ENCODE data around the gene CAB39. TPM values are rescaled to one million over a fixed set of nuclear protein-coding genes. Genes with fewer than 3 reads are reported as not detected.

Gene CAB39
- total and polyA plus RNA-seq, 2 experiments from 2014 or later, result 18.7 to 67.5 TPM

DNA sequence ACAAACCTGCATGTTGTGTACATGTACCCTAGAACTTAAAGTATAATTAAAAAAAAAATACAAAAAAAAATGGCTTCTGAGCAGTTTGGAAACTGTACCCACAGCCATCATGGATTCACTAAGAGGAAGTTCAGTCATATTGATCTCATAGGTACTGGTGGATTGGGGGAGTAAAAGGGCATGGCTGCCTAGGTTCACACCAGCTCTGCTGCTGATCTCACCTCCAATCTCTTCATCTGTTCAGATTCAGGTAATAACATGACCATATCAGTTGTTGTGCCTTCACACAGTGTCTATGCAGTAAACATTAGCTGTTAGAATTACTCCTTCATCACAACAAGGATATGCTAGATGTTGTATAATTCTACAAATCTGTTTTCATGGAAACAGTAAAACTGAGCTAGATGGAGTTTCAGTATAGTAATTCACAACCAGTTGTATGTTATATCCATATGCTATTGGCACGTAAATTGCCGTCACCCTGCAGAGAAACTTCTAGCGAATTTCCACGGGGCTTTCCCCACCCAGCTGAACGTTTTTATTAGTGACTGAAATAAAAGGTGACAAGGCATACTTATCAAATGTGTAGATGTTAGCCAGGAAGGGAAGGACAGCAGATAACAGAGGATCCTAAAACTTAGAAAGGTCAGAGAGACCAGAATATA, 92.8 kb downstream of the CAB39 start (continued):
- TF ChIP-seq CREB1 (CRISPR knock-in tag; IDR thresholded peaks at IDR 0.05; ENCODE audit: low read depth) (no peak), EZH2 (IDR thresholded peaks at IDR 0.05; ENCODE audit: low read depth, unreplicated experiment) (no peak)
- TF ChIP-seq, protein P1, sequence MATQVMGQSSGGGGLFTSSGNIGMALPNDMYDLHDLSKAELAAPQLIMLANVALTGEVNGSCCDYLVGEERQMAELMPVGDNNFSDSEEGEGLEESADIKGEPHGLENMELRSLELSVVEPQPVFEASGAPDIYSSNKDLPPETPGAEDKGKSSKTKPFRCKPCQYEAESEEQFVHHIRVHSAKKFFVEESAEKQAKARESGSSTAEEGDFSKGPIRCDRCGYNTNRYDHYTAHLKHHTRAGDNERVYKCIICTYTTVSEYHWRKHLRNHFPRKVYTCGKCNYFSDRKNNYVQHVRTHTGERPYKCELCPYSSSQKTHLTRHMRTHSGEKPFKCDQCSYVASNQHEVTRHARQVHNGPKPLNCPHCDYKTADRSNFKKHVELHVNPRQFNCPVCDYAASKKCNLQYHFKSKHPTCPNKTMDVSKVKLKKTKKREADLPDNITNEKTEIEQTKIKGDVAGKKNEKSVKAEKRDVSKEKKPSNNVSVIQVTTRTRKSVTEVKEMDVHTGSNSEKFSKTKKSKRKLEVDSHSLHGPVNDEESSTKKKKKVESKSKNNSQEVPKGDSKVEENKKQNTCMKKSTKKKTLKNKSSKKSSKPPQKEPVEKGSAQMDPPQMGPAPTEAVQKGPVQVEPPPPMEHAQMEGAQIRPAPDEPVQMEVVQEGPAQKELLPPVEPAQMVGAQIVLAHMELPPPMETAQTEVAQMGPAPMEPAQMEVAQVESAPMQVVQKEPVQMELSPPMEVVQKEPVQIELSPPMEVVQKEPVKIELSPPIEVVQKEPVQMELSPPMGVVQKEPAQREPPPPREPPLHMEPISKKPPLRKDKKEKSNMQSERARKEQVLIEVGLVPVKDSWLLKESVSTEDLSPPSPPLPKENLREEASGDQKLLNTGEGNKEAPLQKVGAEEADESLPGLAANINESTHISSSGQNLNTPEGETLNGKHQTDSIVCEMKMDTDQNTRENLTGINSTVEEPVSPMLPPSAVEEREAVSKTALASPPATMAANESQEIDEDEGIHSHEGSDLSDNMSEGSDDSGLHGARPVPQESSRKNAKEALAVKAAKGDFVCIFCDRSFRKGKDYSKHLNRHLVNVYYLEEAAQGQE (IDR thresholded peaks at IDR 0.05; ENCODE audit: unreplicated experiment), result no peak

DNA sequence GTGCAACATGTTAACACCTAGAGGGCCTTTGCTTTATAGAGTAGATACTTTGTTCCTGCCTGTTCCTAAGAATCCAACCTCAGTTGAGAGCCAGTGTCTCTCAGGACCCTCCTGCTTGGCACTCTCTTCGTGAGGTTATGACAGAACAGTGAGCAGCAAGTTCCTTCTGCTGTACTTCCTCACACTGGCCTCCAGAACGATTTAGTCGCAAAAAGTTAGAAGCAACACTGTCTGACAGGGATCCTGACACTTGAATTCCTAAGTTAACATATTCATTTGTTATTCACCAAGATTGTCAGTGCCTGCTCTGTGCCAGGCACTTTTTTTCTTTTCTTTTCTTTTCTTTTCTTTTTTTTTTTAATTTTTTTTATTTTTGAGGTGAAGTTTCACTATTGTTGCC, 95.1 kb downstream of the CAB39 start:
- H3K4me3 ChIP-seq, result no peak overlapping the region
- no peaks in the 10 kb centered on the region for H3K79me2 ChIP-seq (replicated peaks; ENCODE audit: insufficient read depth)
- peaks cover 9% of the 10 kb centered on the region; the same call in 1 of the 2 replicates for H4K20me1 ChIP-seq (replicated peaks; ENCODE audit: insufficient read depth)
- no peak overlapping the region for H2AFZ ChIP-seq
- H3K27ac ChIP-seq (ENCODE audit: low read depth), result no peak overlapping the region
- H3K4me1 Mint-ChIP-seq, result peaks cover 9% of the 10 kb centered on the region; the same call in 2 of the 3 replicates
- H3K36me3 ChIP-seq (ENCODE audit: insufficient read depth), result peaks cover 9% of the 10 kb centered on the region; the same call in 1 of the 2 replicates
- peaks cover 41% of the 10 kb centered on the region for H3K36me3 Mint-ChIP-seq (ENCODE audit: low read depth)
- H3K27me3 Mint-ChIP-seq (ENCODE audit: insufficient read depth, low read depth, poor library complexity), result no peaks in the 10 kb centered on the region
- H3K4me1 ChIP-seq (ENCODE audit: insufficient read depth), result no peaks in the 10 kb centered on the region
- no peak overlapping the region for H3K4me2 ChIP-seq
- DNase-seq (ENCODE audit: low spot score) (no peak), ATAC-seq (no peak)
- H3K9me2 ChIP-seq (ENCODE audit: insufficient read depth), result no peaks in the 10 kb centered on the region
- H3K27me3 ChIP-seq (ENCODE audit: insufficient read depth), result no peaks in the 10 kb centered on the region
- no peaks in the 10 kb centered on the region for H3F3A ChIP-seq (replicated peaks; ENCODE audit: low read depth)
- no peak overlapping the region for H3K27ac Mint-ChIP-seq
- H3K4me3 Mint-ChIP-seq, result no peak overlapping the region
- H3K9me3 Mint-ChIP-seq, result peaks cover 2% of the 10 kb centered on the region; the same call in 2 of the 3 replicates
- TF ChIP-seq, protein P2, sequence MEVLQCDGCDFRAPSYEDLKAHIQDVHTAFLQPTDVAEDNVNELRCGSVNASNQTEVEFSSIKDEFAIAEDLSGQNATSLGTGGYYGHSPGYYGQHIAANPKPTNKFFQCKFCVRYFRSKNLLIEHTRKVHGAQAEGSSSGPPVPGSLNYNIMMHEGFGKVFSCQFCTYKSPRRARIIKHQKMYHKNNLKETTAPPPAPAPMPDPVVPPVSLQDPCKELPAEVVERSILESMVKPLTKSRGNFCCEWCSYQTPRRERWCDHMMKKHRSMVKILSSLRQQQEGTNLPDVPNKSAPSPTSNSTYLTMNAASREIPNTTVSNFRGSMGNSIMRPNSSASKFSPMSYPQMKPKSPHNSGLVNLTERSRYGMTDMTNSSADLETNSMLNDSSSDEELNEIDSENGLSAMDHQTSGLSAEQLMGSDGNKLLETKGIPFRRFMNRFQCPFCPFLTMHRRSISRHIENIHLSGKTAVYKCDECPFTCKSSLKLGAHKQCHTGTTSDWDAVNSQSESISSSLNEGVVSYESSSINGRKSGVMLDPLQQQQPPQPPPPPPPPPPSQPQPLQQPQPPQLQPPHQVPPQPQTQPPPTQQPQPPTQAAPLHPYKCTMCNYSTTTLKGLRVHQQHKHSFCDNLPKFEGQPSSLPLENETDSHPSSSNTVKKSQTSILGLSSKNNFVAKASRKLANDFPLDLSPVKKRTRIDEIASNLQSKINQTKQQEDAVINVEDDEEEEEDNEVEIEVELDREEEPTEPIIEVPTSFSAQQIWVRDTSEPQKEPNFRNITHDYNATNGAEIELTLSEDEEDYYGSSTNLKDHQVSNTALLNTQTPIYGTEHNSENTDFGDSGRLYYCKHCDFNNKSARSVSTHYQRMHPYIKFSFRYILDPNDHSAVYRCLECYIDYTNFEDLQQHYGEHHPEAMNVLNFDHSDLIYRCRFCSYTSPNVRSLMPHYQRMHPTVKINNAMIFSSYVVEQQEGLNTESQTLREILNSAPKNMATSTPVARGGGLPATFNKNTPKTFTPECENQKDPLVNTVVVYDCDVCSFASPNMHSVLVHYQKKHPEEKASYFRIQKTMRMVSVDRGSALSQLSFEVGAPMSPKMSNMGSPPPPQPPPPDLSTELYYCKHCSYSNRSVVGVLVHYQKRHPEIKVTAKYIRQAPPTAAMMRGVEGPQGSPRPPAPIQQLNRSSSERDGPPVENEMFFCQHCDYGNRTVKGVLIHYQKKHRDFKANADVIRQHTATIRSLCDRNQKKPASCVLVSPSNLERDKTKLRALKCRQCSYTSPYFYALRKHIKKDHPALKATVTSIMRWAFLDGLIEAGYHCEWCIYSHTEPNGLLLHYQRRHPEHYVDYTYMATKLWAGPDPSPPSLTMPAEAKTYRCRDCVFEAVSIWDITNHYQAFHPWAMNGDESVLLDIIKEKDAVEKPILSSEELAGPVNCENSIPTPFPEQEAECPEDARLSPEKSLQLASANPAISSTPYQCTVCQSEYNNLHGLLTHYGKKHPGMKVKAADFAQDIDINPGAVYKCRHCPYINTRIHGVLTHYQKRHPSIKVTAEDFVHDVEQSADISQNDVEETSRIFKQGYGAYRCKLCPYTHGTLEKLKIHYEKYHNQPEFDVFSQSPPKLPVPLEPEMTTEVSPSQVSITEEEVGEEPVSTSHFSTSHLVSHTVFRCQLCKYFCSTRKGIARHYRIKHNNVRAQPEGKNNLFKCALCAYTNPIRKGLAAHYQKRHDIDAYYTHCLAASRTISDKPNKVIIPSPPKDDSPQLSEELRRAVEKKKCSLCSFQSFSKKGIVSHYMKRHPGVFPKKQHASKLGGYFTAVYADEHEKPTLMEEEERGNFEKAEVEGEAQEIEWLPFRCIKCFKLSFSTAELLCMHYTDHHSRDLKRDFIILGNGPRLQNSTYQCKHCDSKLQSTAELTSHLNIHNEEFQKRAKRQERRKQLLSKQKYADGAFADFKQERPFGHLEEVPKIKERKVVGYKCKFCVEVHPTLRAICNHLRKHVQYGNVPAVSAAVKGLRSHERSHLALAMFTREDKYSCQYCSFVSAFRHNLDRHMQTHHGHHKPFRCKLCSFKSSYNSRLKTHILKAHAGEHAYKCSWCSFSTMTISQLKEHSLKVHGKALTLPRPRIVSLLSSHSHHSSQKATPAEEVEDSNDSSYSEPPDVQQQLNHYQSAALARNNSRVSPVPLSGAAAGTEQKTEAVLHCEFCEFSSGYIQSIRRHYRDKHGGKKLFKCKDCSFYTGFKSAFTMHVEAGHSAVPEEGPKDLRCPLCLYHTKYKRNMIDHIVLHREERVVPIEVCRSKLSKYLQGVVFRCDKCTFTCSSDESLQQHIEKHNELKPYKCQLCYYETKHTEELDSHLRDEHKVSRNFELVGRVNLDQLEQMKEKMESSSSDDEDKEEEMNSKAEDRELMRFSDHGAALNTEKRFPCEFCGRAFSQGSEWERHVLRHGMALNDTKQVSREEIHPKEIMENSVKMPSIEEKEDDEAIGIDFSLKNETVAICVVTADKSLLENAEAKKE (CRISPR knock-in tag; IDR thresholded peaks at IDR 0.05), result no peak
- TF ChIP-seq ZNF331 (CRISPR knock-in tag; IDR thresholded peaks at IDR 0.05; ENCODE audit: low read depth) (no peak), ZNF114 (CRISPR knock-in tag; IDR thresholded peaks at IDR 0.05) (no peak)
- TF ChIP-seq, protein P3, sequence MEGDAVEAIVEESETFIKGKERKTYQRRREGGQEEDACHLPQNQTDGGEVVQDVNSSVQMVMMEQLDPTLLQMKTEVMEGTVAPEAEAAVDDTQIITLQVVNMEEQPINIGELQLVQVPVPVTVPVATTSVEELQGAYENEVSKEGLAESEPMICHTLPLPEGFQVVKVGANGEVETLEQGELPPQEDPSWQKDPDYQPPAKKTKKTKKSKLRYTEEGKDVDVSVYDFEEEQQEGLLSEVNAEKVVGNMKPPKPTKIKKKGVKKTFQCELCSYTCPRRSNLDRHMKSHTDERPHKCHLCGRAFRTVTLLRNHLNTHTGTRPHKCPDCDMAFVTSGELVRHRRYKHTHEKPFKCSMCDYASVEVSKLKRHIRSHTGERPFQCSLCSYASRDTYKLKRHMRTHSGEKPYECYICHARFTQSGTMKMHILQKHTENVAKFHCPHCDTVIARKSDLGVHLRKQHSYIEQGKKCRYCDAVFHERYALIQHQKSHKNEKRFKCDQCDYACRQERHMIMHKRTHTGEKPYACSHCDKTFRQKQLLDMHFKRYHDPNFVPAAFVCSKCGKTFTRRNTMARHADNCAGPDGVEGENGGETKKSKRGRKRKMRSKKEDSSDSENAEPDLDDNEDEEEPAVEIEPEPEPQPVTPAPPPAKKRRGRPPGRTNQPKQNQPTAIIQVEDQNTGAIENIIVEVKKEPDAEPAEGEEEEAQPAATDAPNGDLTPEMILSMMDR (conservative IDR thresholded peaks at IDR 0.05; ENCODE audit: low read depth in 2 of 2), result no peak
- TF ChIP-seq, protein P4, sequence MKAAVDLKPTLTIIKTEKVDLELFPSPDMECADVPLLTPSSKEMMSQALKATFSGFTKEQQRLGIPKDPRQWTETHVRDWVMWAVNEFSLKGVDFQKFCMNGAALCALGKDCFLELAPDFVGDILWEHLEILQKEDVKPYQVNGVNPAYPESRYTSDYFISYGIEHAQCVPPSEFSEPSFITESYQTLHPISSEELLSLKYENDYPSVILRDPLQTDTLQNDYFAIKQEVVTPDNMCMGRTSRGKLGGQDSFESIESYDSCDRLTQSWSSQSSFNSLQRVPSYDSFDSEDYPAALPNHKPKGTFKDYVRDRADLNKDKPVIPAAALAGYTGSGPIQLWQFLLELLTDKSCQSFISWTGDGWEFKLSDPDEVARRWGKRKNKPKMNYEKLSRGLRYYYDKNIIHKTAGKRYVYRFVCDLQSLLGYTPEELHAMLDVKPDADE (IDR thresholded peaks at IDR 0.05), result no peak
